HEK293 (cell line): ENCODE results near the gene CHST5.

Source experiments
- CTCF ChIA-PET: fragments of 350-600 bp; formaldehyde crosslinking; extraction: SDS; loops from one replicate; lab custom pipeline; 2021; ENCODE audit warnings: antibody characterized with exemption; lab: Yijun Ruan, JAX
- POLR2A ChIA-PET: fragments of 300-600 bp; formaldehyde crosslinking; extraction: SDS; loops from one replicate; lab custom pipeline; 2020; ENCODE audit warnings: antibody characterized with exemption, inconsistent platforms; lab: Yijun Ruan, JAX
- H3K27ac ChIP-seq: fragments of 200-500 bp; sonication (Bioruptor generic); 2 replicates; pipeline ENCODE4 v1.5.1; 2014; ENCODE audit warnings: low read depth, low read length, control low read depth, inconsistent platforms; ENCODE audit errors: extremely low read depth
- H3K36me3 ChIP-seq, 2 experiments: fragments of 200-500 bp in 1 of 2; sonication (Bioruptor generic) in 1 of 2; 1 replicate in 1 of 2; 2 replicates in 1 of 2; pipeline ENCODE4 v1.5.1; 2014 to 2017; ENCODE audit warnings: inconsistent platforms in 2 of 2, low read length in 2 of 2; ENCODE audit not compliant: control insufficient read depth in 2 of 2, insufficient read depth in 1 of 2
- H3K4me1 ChIP-seq: fragments of 200-500 bp; sonication (Bioruptor generic); 2 replicates; pipeline ENCODE4 v1.5.1; 2014; ENCODE audit warnings: mild to moderate bottlenecking, low read length, inconsistent platforms; ENCODE audit not compliant: control insufficient read depth, insufficient read depth
- H3K4me3 ChIP-seq: 2 replicates; pipeline ENCODE4 v1.5.1; 2011; ENCODE audit warnings: low read depth, mild to moderate bottlenecking, control low read depth, low read length, moderate library complexity
- H3K9me3 ChIP-seq: fragments of 200-500 bp; sonication (Bioruptor generic); 2 replicates; pipeline ENCODE4 v1.5.1; 2014; ENCODE audit warnings: low read depth, low read length, inconsistent platforms; ENCODE audit not compliant: control insufficient read depth, insufficient read depth
- FEZF1 ChIP-seq: fragments of 450-650 bp; formaldehyde crosslinking; IDR thresholded peaks from 2 replicates; pipeline ENCODE4 v1.5.1; 2016; ENCODE audit warnings: missing biosample characterization, missing genetic modification characterization
- MEIS1 ChIP-seq: sonication (generic); formaldehyde crosslinking; IDR thresholded peaks from 2 replicates; pipeline ENCODE4 v1.8.1; 2022; ENCODE audit warnings: missing genetic modification reagents, mild to moderate bottlenecking, borderline replicate concordance
- MYNN ChIP-seq: fragments of 450-650 bp; formaldehyde crosslinking; IDR thresholded peaks from 2 replicates; pipeline ENCODE4 v1.5.1; 2016; ENCODE audit warnings: missing biosample characterization, missing genetic modification characterization, borderline replicate concordance
- OSR2 ChIP-seq: fragments of 450-650 bp; formaldehyde crosslinking; IDR thresholded peaks from 2 replicates; pipeline ENCODE4 v1.5.1; 2016; ENCODE audit warnings: missing biosample characterization, missing genetic modification characterization
- SP3 ChIP-seq: fragments of 450-650 bp; formaldehyde crosslinking; IDR thresholded peaks from 2 replicates; pipeline ENCODE4 v1.5.1; 2016; ENCODE audit warnings: missing biosample characterization, missing genetic modification characterization
- TRIM28 ChIP-seq: IDR thresholded peaks from 2 replicates; pipeline ENCODE4 v1.6.1; 2011; ENCODE audit warnings: low read length, control low read depth, borderline replicate concordance
- ZBTB17 ChIP-seq: fragments of 450-650 bp; formaldehyde crosslinking; IDR thresholded peaks from 2 replicates; pipeline ENCODE4 v1.5.1; 2016; ENCODE audit warnings: missing biosample characterization, missing genetic modification characterization
- ZBTB48 ChIP-seq: fragments of 450-650 bp; formaldehyde crosslinking; IDR thresholded peaks from 2 replicates; pipeline ENCODE4 v1.5.1; 2016; ENCODE audit warnings: missing biosample characterization, missing genetic modification characterization
- ZFHX2 ChIP-seq: fragments of 450-650 bp; formaldehyde crosslinking; conservative IDR thresholded peaks from 2 replicates; pipeline ENCODE4 v1.5.1; 2016; ENCODE audit warnings: missing biosample characterization, missing genetic modification characterization
- ZNF140 ChIP-seq: fragments of 450-650 bp; formaldehyde crosslinking; IDR thresholded peaks from 2 replicates; pipeline ENCODE4 v1.5.1; 2016; ENCODE audit warnings: missing biosample characterization, missing genetic modification characterization
- ZNF16 ChIP-seq: fragments of 450-650 bp; formaldehyde crosslinking; IDR thresholded peaks from 2 replicates; pipeline ENCODE4 v1.5.1; 2016; ENCODE audit warnings: low read depth, missing biosample characterization, missing genetic modification characterization
- ZNF2 ChIP-seq: fragments of 450-650 bp; formaldehyde crosslinking; IDR thresholded peaks from 2 replicates; pipeline ENCODE4 v1.5.1; 2016; ENCODE audit warnings: missing biosample characterization, missing genetic modification characterization
- ZNF248 ChIP-seq: fragments of 450-650 bp; formaldehyde crosslinking; IDR thresholded peaks from 2 replicates; pipeline ENCODE4 v1.5.1; 2017; ENCODE audit warnings: missing biosample characterization, missing genetic modification characterization
- ZNF37A ChIP-seq: fragments of 450-650 bp; IDR thresholded peaks from 2 replicates; pipeline ENCODE4 v1.5.1; 2018; ENCODE audit warnings: missing biosample characterization, missing genetic modification characterization
- ZNF416 ChIP-seq: fragments of 450-650 bp; formaldehyde crosslinking; IDR thresholded peaks from 2 replicates; pipeline ENCODE4 v1.5.1; 2016; ENCODE audit warnings: missing biosample characterization, missing genetic modification characterization
- ZNF423 ChIP-seq: fragments of 450-650 bp; formaldehyde crosslinking; IDR thresholded peaks from 2 replicates; pipeline ENCODE4 v1.5.1; 2016; ENCODE audit warnings: missing biosample characterization, missing genetic modification characterization
- ZNF433 ChIP-seq: fragments of 450-650 bp; formaldehyde crosslinking; IDR thresholded peaks from 2 replicates; pipeline ENCODE4 v1.5.1; 2016; ENCODE audit warnings: missing biosample characterization, missing genetic modification characterization, low read depth
- ZNF610 ChIP-seq: fragments of 450-650 bp; formaldehyde crosslinking; IDR thresholded peaks from 2 replicates; pipeline ENCODE4 v1.5.1; 2016; ENCODE audit warnings: missing biosample characterization, missing genetic modification characterization, borderline replicate concordance
- ZNF624 ChIP-seq: fragments of 450-650 bp; formaldehyde crosslinking; IDR thresholded peaks from 2 replicates; pipeline ENCODE4 v1.5.1; 2017; ENCODE audit warnings: missing biosample characterization, missing genetic modification characterization
- ZNF768 ChIP-seq: fragments of 450-650 bp; formaldehyde crosslinking; IDR thresholded peaks from 2 replicates; pipeline ENCODE4 v1.5.1; 2018; ENCODE audit warnings: missing biosample characterization, mild to moderate bottlenecking, missing genetic modification characterization
- TF ChIP-seq, protein P1 (sequence below): fragments of 450-650 bp; formaldehyde crosslinking; IDR thresholded peaks from 2 replicates; pipeline ENCODE4 v1.5.1; 2016; ENCODE audit warnings: missing biosample characterization, missing genetic modification characterization
- TF ChIP-seq, protein P2 (sequence below): fragments of 450-650 bp; formaldehyde crosslinking; IDR thresholded peaks from 2 replicates; pipeline ENCODE4 v1.5.1; 2016; ENCODE audit warnings: missing biosample characterization, missing genetic modification characterization
- TF ChIP-seq, protein P3 (sequence below): fragments of 450-650 bp; formaldehyde crosslinking; optimal IDR thresholded peaks from 2 replicates; pipeline ENCODE3; 2016; ENCODE audit warnings: missing biosample characterization, mild to moderate bottlenecking, missing genetic modification characterization
- TF ChIP-seq, protein P4 (sequence below): fragments of 450-650 bp; formaldehyde crosslinking; IDR thresholded peaks from 2 replicates; pipeline ENCODE4 v1.5.1; 2016; ENCODE audit warnings: missing biosample characterization, missing genetic modification characterization
- TF ChIP-seq, protein P5 (sequence below): fragments of 450-650 bp; IDR thresholded peaks from 2 replicates; pipeline ENCODE4 v1.5.1; 2018; ENCODE audit warnings: missing biosample characterization, missing genetic modification characterization
- TF ChIP-seq, protein P6 (sequence below): sonication (generic); formaldehyde crosslinking; IDR thresholded peaks from 2 replicates; pipeline ENCODE4 v1.8.1; 2022; ENCODE audit warnings: mild to moderate bottlenecking, moderate library complexity, missing genetic modification reagents
- TF ChIP-seq, protein P7 (sequence below): fragments of 450-650 bp; formaldehyde crosslinking; IDR thresholded peaks from 2 replicates; pipeline ENCODE4 v1.5.1; 2017; ENCODE audit warnings: missing biosample characterization, missing genetic modification characterization
- TF ChIP-seq, protein P8 (sequence below): fragments of 450-650 bp; formaldehyde crosslinking; IDR thresholded peaks from 2 replicates; pipeline ENCODE4 v1.5.1; 2016; ENCODE audit warnings: missing biosample characterization, missing genetic modification characterization

Gene CHST5

DNA sequence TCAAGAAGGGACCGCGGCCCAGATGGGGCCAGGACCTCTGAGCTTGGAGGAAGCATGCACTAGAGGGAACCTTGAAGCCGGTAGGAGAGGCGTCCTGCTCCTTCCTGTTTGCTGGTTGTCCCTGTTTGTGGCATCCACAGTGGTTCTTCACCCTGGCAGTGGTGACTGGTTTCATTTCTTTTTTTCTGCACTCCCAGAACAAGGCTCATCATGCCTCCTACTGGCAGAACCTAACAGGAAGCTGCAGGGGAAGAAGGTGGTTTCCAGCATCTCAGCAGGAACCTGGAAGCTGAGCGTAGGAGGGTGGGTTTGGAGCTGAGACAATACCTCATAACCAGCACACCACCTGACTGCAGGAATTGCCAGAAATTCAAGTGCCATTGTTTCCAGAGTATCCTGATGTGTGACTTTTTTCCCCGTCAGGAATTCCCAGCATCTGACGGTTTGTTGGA is 14.3 kb upstream of the CHST5 start:
- Histone ChIP-seq H3K4me3 (no peak overlapping the region), H3K36me3 (no peaks in the 10 kb centered on the region), H3K9me3 (no peaks in the 10 kb centered on the region), H3K27ac (no peak overlapping the region), H3K4me1 (no peaks in the 10 kb centered on the region)
- ChIA-PET CTCF (interaction anchor here (0.7 to 6.3 kb wide), 11 partner anchors 10 to 255 kb away, joined by 3 to 49 read pairs (median 6); partner anchors contain the start of gene TMEM170A), POLR2A (no interaction called here)
- TF ChIP-seq ZNF433 (tag by site-specific recombination) (no peak), MYNN (no peak), ZNF416 (tag by site-specific recombination) (no peak), MEIS1 (CRISPR knock-in tag) (no peak), TRIM28 (no peak), ZBTB48 (no peak), ZNF140 (tag by site-specific recombination) (no peak), ZFHX2 (peak; percentile 41; the same call in 1 of the 2 replicates), SP3 (no peak), ZNF16 (tag by site-specific recombination) (no peak), ZNF610 (tag by site-specific recombination) (no peak), ZNF423 (tag by site-specific recombination) (no peak), ZNF624 (no peak), ZNF2 (tag by site-specific recombination) (0 out of 2 replicates have a peak, but pooled peaks have one; percentile 24), ZNF37A (tag by site-specific recombination) (no peak), OSR2 (0 out of 2 replicates have a peak, but pooled peaks have one; percentile 11), FEZF1 (tag by site-specific recombination) (no peak), ZNF248 (tag by site-specific recombination) (no peak), ZBTB17 (tag by site-specific recombination) (peak; percentile 54), ZNF768 (tag by site-specific recombination) (no peak)
- TF ChIP-seq, protein P1, sequence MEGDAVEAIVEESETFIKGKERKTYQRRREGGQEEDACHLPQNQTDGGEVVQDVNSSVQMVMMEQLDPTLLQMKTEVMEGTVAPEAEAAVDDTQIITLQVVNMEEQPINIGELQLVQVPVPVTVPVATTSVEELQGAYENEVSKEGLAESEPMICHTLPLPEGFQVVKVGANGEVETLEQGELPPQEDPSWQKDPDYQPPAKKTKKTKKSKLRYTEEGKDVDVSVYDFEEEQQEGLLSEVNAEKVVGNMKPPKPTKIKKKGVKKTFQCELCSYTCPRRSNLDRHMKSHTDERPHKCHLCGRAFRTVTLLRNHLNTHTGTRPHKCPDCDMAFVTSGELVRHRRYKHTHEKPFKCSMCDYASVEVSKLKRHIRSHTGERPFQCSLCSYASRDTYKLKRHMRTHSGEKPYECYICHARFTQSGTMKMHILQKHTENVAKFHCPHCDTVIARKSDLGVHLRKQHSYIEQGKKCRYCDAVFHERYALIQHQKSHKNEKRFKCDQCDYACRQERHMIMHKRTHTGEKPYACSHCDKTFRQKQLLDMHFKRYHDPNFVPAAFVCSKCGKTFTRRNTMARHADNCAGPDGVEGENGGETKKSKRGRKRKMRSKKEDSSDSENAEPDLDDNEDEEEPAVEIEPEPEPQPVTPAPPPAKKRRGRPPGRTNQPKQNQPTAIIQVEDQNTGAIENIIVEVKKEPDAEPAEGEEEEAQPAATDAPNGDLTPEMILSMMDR (tag by site-specific recombination) = peak; percentile 26; the same call in 1 of the 2 replicates
- TF ChIP-seq, protein P2, sequence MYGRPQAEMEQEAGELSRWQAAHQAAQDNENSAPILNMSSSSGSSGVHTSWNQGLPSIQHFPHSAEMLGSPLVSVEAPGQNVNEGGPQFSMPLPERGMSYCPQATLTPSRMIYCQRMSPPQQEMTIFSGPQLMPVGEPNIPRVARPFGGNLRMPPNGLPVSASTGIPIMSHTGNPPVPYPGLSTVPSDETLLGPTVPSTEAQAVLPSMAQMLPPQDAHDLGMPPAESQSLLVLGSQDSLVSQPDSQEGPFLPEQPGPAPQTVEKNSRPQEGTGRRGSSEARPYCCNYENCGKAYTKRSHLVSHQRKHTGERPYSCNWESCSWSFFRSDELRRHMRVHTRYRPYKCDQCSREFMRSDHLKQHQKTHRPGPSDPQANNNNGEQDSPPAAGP (tag by site-specific recombination) = no peak
- TF ChIP-seq, protein P3, sequence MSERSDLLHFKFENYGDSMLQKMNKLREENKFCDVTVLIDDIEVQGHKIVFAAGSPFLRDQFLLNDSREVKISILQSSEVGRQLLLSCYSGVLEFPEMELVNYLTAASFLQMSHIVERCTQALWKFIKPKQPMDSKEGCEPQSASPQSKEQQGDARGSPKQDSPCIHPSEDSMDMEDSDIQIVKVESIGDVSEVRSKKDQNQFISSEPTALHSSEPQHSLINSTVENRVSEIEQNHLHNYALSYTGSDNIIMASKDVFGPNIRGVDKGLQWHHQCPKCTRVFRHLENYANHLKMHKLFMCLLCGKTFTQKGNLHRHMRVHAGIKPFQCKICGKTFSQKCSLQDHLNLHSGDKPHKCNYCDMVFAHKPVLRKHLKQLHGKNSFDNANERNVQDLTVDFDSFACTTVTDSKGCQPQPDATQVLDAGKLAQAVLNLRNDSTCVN = no peak
- TF ChIP-seq, protein P4, sequence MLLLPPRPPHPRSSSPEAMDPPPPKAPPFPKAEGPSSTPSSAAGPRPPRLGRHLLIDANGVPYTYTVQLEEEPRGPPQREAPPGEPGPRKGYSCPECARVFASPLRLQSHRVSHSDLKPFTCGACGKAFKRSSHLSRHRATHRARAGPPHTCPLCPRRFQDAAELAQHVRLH (tag by site-specific recombination) = no peak
- TF ChIP-seq, protein P5, sequence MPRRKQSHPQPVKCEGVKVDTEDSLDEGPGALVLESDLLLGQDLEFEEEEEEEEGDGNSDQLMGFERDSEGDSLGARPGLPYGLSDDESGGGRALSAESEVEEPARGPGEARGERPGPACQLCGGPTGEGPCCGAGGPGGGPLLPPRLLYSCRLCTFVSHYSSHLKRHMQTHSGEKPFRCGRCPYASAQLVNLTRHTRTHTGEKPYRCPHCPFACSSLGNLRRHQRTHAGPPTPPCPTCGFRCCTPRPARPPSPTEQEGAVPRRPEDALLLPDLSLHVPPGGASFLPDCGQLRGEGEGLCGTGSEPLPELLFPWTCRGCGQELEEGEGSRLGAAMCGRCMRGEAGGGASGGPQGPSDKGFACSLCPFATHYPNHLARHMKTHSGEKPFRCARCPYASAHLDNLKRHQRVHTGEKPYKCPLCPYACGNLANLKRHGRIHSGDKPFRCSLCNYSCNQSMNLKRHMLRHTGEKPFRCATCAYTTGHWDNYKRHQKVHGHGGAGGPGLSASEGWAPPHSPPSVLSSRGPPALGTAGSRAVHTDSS (tag by site-specific recombination) = no peak
- TF ChIP-seq, protein P6, sequence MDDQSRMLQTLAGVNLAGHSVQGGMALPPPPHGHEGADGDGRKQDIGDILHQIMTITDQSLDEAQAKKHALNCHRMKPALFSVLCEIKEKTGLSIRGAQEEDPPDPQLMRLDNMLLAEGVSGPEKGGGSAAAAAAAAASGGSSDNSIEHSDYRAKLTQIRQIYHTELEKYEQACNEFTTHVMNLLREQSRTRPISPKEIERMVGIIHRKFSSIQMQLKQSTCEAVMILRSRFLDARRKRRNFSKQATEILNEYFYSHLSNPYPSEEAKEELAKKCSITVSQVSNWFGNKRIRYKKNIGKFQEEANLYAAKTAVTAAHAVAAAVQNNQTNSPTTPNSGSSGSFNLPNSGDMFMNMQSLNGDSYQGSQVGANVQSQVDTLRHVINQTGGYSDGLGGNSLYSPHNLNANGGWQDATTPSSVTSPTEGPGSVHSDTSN (CRISPR knock-in tag) = no peak
- TF ChIP-seq, protein P7, sequence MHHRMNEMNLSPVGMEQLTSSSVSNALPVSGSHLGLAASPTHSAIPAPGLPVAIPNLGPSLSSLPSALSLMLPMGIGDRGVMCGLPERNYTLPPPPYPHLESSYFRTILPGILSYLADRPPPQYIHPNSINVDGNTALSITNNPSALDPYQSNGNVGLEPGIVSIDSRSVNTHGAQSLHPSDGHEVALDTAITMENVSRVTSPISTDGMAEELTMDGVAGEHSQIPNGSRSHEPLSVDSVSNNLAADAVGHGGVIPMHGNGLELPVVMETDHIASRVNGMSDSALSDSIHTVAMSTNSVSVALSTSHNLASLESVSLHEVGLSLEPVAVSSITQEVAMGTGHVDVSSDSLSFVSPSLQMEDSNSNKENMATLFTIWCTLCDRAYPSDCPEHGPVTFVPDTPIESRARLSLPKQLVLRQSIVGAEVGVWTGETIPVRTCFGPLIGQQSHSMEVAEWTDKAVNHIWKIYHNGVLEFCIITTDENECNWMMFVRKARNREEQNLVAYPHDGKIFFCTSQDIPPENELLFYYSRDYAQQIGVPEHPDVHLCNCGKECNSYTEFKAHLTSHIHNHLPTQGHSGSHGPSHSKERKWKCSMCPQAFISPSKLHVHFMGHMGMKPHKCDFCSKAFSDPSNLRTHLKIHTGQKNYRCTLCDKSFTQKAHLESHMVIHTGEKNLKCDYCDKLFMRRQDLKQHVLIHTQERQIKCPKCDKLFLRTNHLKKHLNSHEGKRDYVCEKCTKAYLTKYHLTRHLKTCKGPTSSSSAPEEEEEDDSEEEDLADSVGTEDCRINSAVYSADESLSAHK (tag by site-specific recombination) = peak; percentile 50; the same call in 1 of the 2 replicates
- TF ChIP-seq, protein P8, sequence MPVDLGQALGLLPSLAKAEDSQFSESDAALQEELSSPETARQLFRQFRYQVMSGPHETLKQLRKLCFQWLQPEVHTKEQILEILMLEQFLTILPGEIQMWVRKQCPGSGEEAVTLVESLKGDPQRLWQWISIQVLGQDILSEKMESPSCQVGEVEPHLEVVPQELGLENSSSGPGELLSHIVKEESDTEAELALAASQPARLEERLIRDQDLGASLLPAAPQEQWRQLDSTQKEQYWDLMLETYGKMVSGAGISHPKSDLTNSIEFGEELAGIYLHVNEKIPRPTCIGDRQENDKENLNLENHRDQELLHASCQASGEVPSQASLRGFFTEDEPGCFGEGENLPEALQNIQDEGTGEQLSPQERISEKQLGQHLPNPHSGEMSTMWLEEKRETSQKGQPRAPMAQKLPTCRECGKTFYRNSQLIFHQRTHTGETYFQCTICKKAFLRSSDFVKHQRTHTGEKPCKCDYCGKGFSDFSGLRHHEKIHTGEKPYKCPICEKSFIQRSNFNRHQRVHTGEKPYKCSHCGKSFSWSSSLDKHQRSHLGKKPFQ (tag by site-specific recombination) = no peak
